ENCODE measurements around the gene CBARP. TPM values are rescaled to one million over a fixed set of nuclear protein-coding genes. Genes with fewer than 3 reads are reported as not detected.
A peak's percentile ranks its signal among the peaks of the same experiment; 100 is the strongest.

CBARP gene
- total and polyA plus RNA-seq, 8 donors, result 0.55 to 2.5 (median 1.3) TPM

GRCh38 chr19:1254081-1254527, 16.3 kb upstream of the CBARP start:
- H3K27ac ChIP-seq, result peak overlapping the region; percentile 97 to 99
- no peaks in the 10 kb centered on the region for H3K9me3 ChIP-seq
- ATAC-seq, result no peak
- DNase-seq, result peak in 1 of 4 donors; percentile 52
- no peak for TF ChIP-seq CTCF (IDR thresholded peaks at IDR 0.05)
- peaks cover 9 to 78% of the 10 kb centered on the region in 2 donors for H3K36me3 ChIP-seq
- H3K4me3 ChIP-seq, result peak overlapping the region; percentile 78 to 99
- H3K4me1 ChIP-seq, result peaks cover 28 to 66% of the 10 kb centered on the region in 2 donors
- intact Hi-C loops (cut with DNase I), result no loop called here
- no peaks in the 10 kb centered on the region for H3K27me3 ChIP-seq

GRCh38 chr19:1253514-1254080, 15.8 kb upstream of the CBARP start:
- no peak for DNase-seq
- H3K4me1 ChIP-seq, result peaks cover 24 to 61% of the 10 kb centered on the region in 2 donors

GRCh38 chr19:1252821-1253513, 15.2 kb upstream of the CBARP start:
- Histone ChIP-seq H3K36me3 (peaks cover 9 to 69% of the 10 kb centered on the region in 2 donors), H3K27me3 (no peaks in the 10 kb centered on the region), H3K4me1 (peaks cover 20 to 57% of the 10 kb centered on the region in 2 donors), H3K27ac (peak overlapping the region; percentile 97 to 99), H3K9me3 (no peaks in the 10 kb centered on the region), H3K4me3 (peak overlapping the region; percentile 78 to 99)
- TF ChIP-seq CTCF (IDR thresholded peaks at IDR 0.05), result no peak
- DNase-seq (peak in 3 of 4 donors; percentile 83 to 98 (median 95)), ATAC-seq (peak; percentile 51)
- intact Hi-C loops (cut with DNase I), result no loop called here

More at GRCh38 chr19:1253514-1254080, 15.8 kb upstream of the CBARP start:
- Histone ChIP-seq H3K9me3 (no peaks in the 10 kb centered on the region), H3K27me3 (no peaks in the 10 kb centered on the region), H3K4me3 (peak overlapping the region; percentile 78 to 99), H3K36me3 (peaks cover 9 to 75% of the 10 kb centered on the region in 2 donors), H3K27ac (peak overlapping the region; percentile 97 to 99)
- peak; percentile 1 for ATAC-seq
- no peak for TF ChIP-seq CTCF (IDR thresholded peaks at IDR 0.05)
- intact Hi-C loops (cut with DNase I), result no loop called here

- Histone ChIP-seq H3K4me1 (peaks cover 15 to 57% of the 10 kb centered on the region in 2 donors), H3K27me3 (no peaks in the 10 kb centered on the region), H3K9me3 (no peaks in the 10 kb centered on the region), H3K4me3 (peak overlapping the region; percentile 78 to 99), H3K36me3 (peaks cover 9 to 62% of the 10 kb centered on the region in 2 donors), H3K27ac (peak overlapping the region; percentile 97 to 99)
- DNase-seq (peak in 3 of 4 donors; percentile 93 to 96 (median 93)), ATAC-seq (peak; percentile 37)
- intact Hi-C loops (cut with DNase I), result no loop called here
- peak in 1 of 2 donors; percentile 14 for TF ChIP-seq CTCF (IDR thresholded peaks at IDR 0.05)
Observed at GRCh38 chr19:1252221-1252820, 14.5 kb upstream of the CBARP start.

All from left lung (tissue), 10 donors.